Hepatocyte (in vitro differentiated cells): ENCODE results near the gene GDF15. TPM values are rescaled to one million over a fixed set of nuclear protein-coding genes. Genes with fewer than 3 reads are reported as not detected.
A peak's percentile ranks its signal among the peaks of the same experiment; 100 is the strongest.

Experiments
- DNase-seq: peaks from one replicate; pipeline ENCODE4 v3.0.0-alpha.2; 2016; ENCODE audit warnings: low spot score
- H2AFZ ChIP-seq: fragments of 200-600 bp; sonication (generic); 2 replicates; pipeline ENCODE4 v1.6.0; 2016; ENCODE audit warnings: antibody characterized with exemption, mild to moderate bottlenecking
- H3K27ac ChIP-seq: fragments of 200-600 bp; sonication (generic); 2 replicates; pipeline ENCODE4 v1.5.1; 2016; ENCODE audit warnings: mild to moderate bottlenecking
- H3K27me3 ChIP-seq: fragments of 200-600 bp; sonication (generic); 2 replicates; pipeline ENCODE4 v1.6.1; 2016
- H3K36me3 ChIP-seq: fragments of 200-600 bp; sonication (generic); replicated peaks from 2 replicates; pipeline ENCODE4 v1.5.1; 2016; ENCODE audit warnings: low read depth; ENCODE audit not compliant: insufficient read depth
- H3K4me1 ChIP-seq: fragments of 200-600 bp; sonication (generic); 2 replicates; pipeline ENCODE4 v1.5.1; 2016; ENCODE audit warnings: mild to moderate bottlenecking, moderate library complexity; ENCODE audit not compliant: insufficient read depth
- H3K4me2 ChIP-seq: fragments of 200-600 bp; sonication (generic); 2 replicates; pipeline ENCODE4 v1.6.0; 2016
- H3K4me3 ChIP-seq: fragments of 200-600 bp; sonication (generic); 2 replicates; pipeline ENCODE4 v1.5.1; 2016; ENCODE audit warnings: mild to moderate bottlenecking
- H3K79me2 ChIP-seq: fragments of 200-600 bp; sonication (generic); 2 replicates; pipeline ENCODE4 v1.6.0; 2017; ENCODE audit warnings: mild to moderate bottlenecking
- H3K9me2 ChIP-seq: fragments of 200-600 bp; sonication (generic); replicated peaks from 2 replicates; pipeline ENCODE4 v1.6.0; 2017; ENCODE audit warnings: mild to moderate bottlenecking; ENCODE audit not compliant: insufficient read depth
- H3K9me3 ChIP-seq: fragments of 200-600 bp; sonication (generic); 2 replicates; pipeline ENCODE4 v1.5.1; 2016; ENCODE audit warnings: low read depth, mild to moderate bottlenecking
- H4K20me1 ChIP-seq: fragments of 200-600 bp; sonication (generic); 2 replicates; pipeline ENCODE4 v1.6.0; 2016; ENCODE audit warnings: mild to moderate bottlenecking; ENCODE audit not compliant: insufficient read depth, poor library complexity, severe bottlenecking
- EZH2 ChIP-seq: fragments of 200-600 bp; sonication (generic); IDR thresholded peaks from 2 replicates; pipeline ENCODE4 v1.6.1; 2016; ENCODE audit warnings: antibody characterized with exemption, mild to moderate bottlenecking, borderline replicate concordance
- EZH2phosphoT487 ChIP-seq: fragments of 200-600 bp; sonication (generic); IDR thresholded peaks from one replicate; pipeline ENCODE4 v1.6.1; 2018; ENCODE audit warnings: antibody characterized with exemption, mild to moderate bottlenecking, low read depth, moderate library complexity; ENCODE audit not compliant: unreplicated experiment, severe bottlenecking
- WGBS: methylation state at CpG from one replicate; pipeline ENCODE4 v1.1.6; 2016; ENCODE audit warnings: low lambda C conversion rate; ENCODE audit errors: missing lambda C conversion rate; 5-methylcytosine and 5-hydroxymethylcytosine counted together
- polyA plus RNA-seq: library from polyadenylated mRNA; unstranded; fragments of >200 nt; fragmentation: Nextera tagmentation; extraction: Ambion mirVana; gene quantifications from 2 replicates; pipeline ENCODE4 v1.2.1, GENCODE V29; 2016
- total RNA-seq: library from RNA; depleted of rRNA; stranded (reverse); fragments of >200 nt; gene quantifications from 2 replicates; pipeline ENCODE4 v1.2.3, GENCODE V29; 2014
- TF ChIP-seq, protein P1 (sequence below): fragments of 200-600 bp; sonication (generic); IDR thresholded peaks from 2 replicates; pipeline ENCODE4 v1.5.1; 2016; ENCODE audit warnings: antibody characterized with exemption, mild to moderate bottlenecking; ENCODE audit not compliant: poor library complexity

The GDF15 gene
- total and polyA plus RNA-seq, 2 experiments from 2014 or later, result 123 to 175 TPM

DNA sequence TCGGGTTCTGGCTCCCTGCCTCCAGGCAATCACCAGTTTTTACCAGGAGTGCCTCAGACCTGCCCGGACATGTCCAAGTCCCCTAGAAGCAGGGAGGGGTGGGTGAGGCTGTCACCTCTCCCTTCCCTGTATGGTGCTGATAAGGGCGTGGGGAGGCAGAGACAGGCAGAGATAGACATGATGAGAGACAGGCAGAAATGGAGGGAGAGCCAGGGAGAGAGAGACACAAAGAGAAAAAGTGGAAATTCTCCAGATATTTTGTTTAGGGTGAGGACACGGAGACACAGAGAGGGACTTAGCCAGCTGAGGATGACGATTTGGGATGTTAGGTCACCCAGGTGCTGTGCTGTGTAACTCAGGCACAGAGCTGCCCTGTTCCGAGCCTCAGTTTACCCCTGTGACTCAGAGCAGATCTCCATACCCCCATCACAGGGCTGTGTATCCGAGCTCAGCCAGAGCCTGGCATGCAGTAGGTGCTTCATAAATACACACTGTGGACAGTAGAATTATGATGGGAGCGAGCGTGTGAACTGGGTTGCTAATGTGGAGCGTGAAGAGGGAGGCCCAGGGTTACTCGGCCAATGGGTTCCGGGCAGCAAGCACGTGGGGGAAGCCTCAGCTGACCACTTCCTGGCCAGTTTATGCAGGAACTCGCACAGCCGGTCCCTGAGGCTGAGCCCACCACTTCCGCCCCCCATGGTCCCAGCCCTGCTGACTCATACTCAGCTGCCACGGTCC, 11.9 kb upstream of the GDF15 start:
- TF ChIP-seq, protein P1, sequence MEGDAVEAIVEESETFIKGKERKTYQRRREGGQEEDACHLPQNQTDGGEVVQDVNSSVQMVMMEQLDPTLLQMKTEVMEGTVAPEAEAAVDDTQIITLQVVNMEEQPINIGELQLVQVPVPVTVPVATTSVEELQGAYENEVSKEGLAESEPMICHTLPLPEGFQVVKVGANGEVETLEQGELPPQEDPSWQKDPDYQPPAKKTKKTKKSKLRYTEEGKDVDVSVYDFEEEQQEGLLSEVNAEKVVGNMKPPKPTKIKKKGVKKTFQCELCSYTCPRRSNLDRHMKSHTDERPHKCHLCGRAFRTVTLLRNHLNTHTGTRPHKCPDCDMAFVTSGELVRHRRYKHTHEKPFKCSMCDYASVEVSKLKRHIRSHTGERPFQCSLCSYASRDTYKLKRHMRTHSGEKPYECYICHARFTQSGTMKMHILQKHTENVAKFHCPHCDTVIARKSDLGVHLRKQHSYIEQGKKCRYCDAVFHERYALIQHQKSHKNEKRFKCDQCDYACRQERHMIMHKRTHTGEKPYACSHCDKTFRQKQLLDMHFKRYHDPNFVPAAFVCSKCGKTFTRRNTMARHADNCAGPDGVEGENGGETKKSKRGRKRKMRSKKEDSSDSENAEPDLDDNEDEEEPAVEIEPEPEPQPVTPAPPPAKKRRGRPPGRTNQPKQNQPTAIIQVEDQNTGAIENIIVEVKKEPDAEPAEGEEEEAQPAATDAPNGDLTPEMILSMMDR, result no peak
- no peak for TF ChIP-seq EZH2phosphoT487
- TF ChIP-seq EZH2, result no peak
- Histone ChIP-seq H3K27ac (peak overlapping the region; percentile 94), H3K27me3 (no peaks in the 10 kb centered on the region), H3K4me1 (peaks cover 20% of the 10 kb centered on the region), H3K9me3 (no peaks in the 10 kb centered on the region), H3K36me3 (no peaks in the 10 kb centered on the region), H2AFZ (no peak overlapping the region), H3K79me2 (no peaks in the 10 kb centered on the region), H3K9me2 (no peaks in the 10 kb centered on the region), H3K4me3 (no peak overlapping the region), H3K4me2 (peak overlapping the region; percentile 26), H4K20me1 (no peaks in the 10 kb centered on the region)
- WGBS, result 35% methylated on average over 17 of the region's 17 CpGs
- peak; percentile 92 for DNase-seq

- H3K27me3 ChIP-seq, result no peaks in the 10 kb centered on the region
- TF ChIP-seq, protein P1, result no peak
- TF ChIP-seq EZH2 (no peak), EZH2phosphoT487 (no peak)
- H3K9me2 ChIP-seq, result no peaks in the 10 kb centered on the region
- H2AFZ ChIP-seq, result no peak overlapping the region
- no peak overlapping the region for H3K4me2 ChIP-seq
- no peaks in the 10 kb centered on the region for H3K79me2 ChIP-seq
- no peaks in the 10 kb centered on the region for H3K9me3 ChIP-seq
- H3K36me3 ChIP-seq, result no peaks in the 10 kb centered on the region
- H3K4me1 ChIP-seq, result peaks cover 29% of the 10 kb centered on the region
- WGBS, result 66% methylated on average over 6 of the region's 6 CpGs
- H4K20me1 ChIP-seq, result no peaks in the 10 kb centered on the region
- H3K27ac ChIP-seq, result peak overlapping the region; percentile 94
- no peak overlapping the region for H3K4me3 ChIP-seq
- no peak for DNase-seq
These were observed 8.9 kb upstream of the GDF15 start for GRCh38 chr19:18377026-18377425.

- no peak overlapping the region for H2AFZ ChIP-seq
- H3K27me3 ChIP-seq, result no peaks in the 10 kb centered on the region
- H3K36me3 ChIP-seq, result no peaks in the 10 kb centered on the region
- H3K9me3 ChIP-seq, result no peaks in the 10 kb centered on the region
- H3K4me2 ChIP-seq, result no peak overlapping the region
- TF ChIP-seq, protein P1, result no peak
- no peak for TF ChIP-seq EZH2
- no peak for TF ChIP-seq EZH2phosphoT487
- H3K27ac ChIP-seq, result peak overlapping the region; percentile 71
- H3K4me3 ChIP-seq, result no peak overlapping the region
- WGBS, result 54% methylated on average over 22 of the region's 22 CpGs
- peaks cover 15% of the 10 kb centered on the region for H3K4me1 ChIP-seq
- no peaks in the 10 kb centered on the region for H3K9me2 ChIP-seq
- no peaks in the 10 kb centered on the region for H3K79me2 ChIP-seq
- H4K20me1 ChIP-seq, result no peaks in the 10 kb centered on the region
- DNase-seq, result peak; percentile 84
These were observed 5.9 kb upstream of the GDF15 start for GRCh38 chr19:18379803-18380747.
